GM19099 (cell line): Measurements from ENCODE around the gene AMBP.

ENCODE experiments used
- POLR2A ChIP-seq: IDR thresholded peaks from 3 replicates; pipeline ENCODE4 v1.6.1; 2011; ENCODE audit warnings: low read depth; ENCODE audit not compliant: insufficient read length; ENCODE audit errors: extremely low read depth

AMBP gene

DNA sequence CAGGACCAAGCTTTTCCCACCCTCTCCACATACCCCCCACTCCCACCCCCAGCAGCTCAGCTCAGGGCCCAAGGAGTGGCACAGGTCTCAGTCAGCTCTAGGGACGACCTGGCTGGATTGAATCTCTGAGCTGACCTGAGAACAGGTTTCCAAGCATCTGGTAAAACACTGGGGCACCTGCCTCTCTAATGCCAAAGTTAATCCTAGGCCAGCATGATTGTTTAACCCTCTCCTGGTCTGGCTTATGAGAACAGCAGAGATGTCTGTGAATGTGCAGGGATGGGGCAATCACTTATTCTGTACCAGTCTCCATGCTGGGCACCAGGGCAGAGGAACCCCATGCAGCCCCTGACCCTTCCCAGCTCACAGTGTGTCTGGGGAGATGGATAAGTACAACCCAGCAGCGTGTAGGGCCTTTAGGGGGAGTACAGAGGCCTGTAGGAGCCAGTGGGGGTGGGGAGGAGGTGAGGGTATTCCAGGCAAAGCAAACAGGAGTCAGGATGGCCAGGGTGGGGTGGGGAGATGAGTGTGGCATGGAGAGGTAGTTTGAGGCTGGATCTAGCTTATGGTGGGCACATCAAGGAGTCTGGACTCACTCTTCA, 21.7 kb upstream of the AMBP start:
- no peak for TF ChIP-seq POLR2A

DNA sequence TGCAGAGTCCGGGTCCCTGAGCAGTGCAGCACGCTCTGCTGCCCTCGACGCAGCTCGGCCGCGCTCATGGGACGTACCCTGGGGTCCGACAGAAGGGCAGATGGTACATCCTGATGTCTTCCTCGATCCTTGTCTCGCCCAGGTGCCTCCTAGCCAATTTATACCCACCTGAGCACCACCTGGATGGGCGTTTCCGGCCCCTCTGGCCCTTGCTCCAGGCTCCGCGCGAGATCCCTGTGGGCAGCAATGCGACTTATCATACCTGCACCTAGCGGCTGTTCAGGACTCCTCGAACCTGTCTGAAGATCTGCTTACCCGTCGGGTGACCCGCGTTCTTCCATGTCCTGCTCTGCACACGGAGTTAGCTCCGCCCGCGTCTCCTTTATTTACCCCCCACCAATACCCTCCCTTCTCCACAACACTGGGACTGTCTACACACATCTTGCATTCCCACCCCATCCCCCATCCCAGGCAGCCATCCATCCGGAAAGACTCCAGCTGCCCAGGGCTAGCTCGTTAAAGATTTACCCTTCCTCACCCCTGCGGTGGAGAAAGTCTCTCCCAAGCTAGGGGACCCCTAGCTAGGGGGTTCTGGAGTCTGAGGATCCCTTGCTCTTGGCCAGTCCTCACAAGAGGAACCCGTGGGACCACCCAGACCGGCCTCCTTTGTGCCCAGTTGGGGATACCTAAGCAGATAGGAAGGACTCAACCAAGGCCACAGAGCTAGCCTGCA, 21.0 kb upstream of the AMBP start, which contains the start of gene KIF12:
TSS of gene KIF12 (minus strand) at position 357 of the 733 bp plus-strand sequence. CDS start at position 341, 16 bp downstream.
- no peak for TF ChIP-seq POLR2A

DNA sequence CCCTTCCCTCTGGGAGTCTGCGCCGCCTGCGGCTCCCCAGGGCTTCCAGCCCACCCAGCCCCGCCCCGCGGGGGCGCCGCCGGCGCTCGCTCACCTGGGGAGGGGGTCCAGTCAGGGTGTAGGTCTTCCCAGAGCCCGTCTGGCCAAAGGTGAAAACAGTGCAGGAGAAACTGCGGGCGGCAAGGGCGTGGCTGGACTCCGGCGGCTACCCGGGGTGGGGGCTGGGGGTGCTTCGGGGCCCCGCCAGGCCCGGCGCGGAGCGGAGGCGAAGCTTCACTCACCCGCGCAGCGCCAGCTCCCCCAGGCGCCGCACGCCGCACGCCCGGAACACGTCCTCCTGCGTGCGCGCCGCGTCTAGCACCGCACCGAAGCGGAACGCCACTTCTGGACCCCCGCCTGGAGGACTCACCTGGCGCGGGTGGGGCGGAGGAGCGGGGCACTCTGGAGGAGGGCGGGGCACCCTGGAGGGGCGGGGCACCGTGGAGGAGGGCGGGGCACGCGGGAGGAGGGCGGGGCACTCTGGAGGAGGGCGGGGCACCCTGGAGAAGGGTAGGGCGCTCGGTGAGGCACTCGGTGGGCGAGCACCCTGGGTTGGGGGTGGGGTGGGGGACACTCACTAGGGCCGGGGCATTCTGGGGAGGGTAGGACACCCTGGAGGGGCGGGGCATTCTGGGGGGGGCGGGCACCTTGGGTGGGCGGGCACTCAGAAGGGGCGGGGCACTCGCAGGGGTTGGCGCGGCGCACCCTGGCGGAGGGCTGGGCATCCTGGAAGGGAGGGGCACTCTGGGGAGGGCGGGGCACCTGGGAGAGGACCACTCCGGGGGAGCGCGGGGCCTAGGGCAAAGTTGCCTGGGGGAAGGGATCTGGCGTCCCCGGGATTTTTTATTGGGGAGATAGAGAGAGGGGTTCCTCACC, 20.2 kb upstream of the AMBP start:
- TF ChIP-seq POLR2A = no peak

DNA sequence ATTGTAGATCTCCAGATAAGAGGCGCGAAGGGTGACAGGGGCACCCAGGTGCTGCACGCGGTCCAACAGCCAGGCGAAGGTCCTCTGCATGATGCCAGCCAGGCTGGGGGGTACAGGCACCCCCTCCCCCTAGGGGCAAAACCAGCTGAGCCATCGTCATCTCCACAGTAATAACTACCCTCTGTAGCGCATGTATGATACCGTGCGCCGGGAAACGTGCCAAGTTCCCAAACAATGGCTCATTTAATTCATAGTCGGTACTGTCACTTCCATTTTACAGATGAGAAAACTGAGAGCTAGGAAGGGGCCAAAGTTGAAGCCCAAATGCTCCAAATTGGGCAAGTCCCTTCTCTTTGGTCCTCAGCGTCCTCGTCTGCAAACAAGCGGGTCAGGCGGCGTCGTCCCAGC, 19.5 kb upstream of the AMBP start:
- no peak for TF ChIP-seq POLR2A

DNA sequence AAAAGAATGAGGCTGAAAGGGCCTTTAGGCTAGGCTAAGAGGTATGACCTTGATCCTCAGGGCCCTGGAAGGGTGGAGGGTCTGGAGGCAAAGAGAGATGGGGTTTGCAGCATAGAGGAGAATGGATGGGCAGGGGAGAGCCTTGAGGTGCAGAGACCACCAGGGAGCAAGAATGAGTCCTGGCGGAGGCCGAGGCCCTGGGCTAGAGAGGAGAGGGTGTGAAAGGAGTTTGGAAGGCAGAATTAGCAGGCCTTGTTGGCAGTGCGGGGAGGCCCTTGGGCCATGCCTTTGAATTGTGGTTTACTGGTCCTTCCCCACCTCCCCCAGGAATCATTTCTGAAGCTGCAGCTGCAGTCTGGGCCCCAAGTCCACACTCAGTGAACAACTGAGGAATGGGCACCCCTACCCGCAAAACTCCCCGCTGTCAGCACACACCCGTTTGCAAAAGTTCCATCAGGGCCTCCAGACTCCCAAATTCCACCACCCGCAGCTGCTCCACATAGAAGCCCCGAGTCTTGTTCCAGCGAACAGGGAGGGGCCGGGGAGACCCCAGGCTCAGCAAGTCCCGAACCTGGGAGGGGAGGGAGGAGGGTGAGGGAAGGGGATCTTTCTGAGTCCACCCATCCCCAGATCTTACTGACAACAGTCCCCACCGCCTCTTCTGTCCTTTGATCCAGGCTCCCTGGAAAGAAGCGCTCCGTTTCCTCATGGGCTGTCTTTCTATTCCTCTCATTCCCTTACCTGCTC, 18.9 kb upstream of the AMBP start:
- no peak for TF ChIP-seq POLR2A

DNA sequence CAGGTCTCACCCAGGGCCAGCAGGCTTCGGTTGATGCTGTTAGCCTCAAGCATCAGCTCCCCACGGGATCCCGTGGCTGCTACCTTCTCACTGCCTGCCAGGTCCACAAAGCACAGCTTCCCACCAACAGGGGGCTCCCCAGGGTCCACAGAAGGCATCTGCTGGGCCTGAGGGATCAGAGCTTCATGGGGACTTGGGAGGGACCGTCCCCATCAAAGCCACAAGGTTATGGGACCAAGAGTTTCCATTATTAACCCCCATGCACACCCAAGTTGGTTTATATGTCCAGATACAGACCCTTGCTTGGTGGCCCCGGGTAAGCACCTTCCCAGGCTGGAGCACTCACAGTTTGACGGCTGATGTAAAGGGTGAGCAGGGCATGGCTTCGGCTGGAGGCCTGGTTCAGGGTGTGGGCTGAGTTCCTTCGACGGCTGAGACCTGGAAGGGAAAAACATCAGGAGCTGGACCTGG, 18.0 kb upstream of the AMBP start:
- TF ChIP-seq POLR2A = no peak

DNA sequence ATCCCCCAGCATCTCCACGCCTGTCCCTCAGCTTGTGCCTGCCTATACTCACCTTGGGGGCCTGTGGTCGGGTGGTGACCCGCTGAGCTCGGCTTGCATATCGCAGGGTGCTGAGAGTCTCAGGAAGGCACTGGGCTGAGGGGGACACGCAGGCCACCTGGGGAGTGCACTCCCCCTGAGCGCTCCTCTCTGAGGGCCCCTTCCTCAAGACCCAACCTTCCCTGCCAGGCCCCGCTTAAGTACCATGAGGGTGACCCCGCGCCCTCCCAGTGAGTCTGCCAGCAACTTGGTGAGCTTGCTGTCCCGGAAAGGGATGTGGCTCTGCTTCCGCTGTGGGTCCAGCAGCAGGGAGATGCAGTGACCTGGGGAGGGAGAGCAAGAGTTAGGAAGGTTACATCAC, 16.9 kb upstream of the AMBP start:
- no peak for TF ChIP-seq POLR2A

DNA sequence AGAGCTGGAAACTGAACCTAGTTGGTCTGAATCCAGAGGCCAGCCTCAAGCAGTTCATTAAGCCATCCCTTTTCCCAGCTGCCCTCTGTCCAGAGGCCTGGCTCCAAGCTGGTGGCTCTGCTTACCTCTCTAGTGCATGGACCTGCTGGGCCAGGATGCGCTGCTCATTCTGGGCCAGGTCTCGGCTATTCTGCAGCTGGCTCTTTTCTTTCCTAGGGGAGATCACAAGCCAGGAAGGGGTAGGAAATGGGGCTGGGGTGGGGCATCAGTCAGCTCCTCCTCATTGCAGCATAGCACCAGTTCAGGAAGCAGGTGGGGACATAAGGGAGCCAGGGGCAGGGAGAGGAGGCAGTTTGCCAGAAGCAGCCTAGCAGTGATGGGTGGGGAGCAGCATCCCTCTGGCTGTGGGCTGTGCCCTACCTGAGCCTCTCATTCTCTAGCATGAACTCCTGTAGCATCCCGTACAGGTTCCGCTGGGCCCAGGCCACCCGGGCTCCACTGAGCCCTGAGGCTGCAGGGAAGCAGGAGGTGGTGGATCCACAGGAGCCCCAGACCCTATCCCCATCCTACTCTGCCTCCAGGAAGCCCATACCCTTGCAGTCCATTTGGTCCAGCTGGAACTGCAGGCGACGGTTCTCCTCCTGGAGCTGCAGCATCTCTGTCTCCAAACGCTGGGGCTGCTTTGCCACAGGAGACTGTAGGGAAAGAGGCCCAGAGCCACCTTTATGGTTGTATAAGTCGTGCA, 15.8 kb upstream of the AMBP start:
- no peak for TF ChIP-seq POLR2A

DNA sequence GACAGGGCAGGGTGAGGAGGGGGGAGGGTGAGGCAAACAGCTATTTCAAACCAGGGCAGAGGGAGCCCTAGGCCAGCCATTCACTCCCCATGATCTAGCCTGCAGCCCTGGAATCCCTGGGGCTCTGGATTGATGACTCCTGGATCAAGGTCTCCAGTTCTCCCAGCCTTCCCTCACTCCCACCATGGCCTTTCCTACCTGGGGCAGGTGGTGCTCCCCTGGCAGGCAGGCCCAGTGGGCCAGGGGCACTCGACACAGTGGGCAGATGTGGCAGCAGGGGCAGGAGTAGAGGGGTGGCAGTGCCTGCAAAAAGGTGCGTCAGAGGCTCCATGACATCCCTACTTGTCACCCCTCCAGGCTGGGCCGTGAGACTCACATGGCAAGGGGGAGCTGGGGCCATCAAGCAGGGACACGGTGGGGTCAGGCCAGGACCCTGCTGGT, 15.0 kb upstream of the AMBP start:
- no peak for TF ChIP-seq POLR2A

DNA sequence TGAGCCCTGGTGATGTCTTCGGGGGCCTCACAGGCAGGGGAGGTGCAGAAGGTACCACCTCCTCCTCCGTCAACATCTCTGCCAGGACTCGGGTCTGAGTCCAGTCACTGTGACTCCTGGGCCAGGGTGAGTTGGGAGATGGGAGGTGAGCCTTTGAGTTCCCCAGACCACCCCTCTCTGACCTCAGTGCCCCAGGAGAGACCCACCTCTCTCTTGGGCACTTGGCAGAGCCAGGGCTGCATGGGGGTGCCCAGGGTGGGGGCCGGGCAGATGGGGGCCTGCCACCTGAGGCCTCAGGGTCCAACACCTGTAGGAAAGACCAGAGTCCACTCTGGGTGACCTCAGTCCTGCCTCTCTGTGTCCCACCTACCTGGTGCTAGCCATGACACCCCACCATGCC, 14.2 kb upstream of the AMBP start:
- no peak for TF ChIP-seq POLR2A

DNA sequence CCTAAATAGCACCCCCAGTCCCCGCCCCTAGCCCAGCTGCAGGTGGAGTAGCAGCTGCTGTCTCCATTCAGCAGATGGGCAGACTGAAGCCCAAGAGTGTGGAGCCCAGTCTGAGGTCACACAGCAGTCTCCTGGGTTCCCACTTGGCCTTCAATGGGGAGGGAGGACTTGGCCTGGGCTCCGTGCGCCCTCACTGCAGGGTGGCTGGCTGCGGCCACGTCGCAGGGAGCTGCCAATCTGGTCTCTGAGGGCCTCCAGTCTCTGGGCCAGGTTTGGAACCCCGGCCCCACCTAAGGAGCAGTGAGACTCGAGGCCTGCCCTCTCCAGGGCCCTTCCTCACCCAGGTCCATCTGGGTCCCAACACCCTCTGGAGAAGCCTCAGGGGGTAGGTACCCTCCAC, 13.6 kb upstream of the AMBP start:
- TF ChIP-seq POLR2A = no peak

DNA sequence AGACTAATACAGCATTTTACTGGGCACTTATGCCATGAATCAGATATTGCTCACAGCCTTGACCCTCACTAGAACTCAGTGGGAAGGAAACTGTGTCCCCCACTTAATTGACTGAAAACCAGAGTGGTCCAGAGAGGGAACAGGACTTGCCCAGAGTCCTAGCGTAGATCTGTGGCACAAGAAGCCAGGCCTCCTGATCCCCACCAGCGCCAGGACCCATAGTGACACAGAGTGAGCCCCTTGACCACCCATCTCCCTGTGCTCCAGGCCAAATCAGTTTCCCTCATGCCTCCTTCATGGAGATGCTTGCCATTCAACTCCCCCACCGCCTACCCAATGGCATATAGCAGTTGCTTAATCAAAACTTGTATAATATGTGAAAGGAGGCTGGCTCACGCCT, 12.7 kb upstream of the AMBP start:
- TF ChIP-seq POLR2A = no peak

DNA sequence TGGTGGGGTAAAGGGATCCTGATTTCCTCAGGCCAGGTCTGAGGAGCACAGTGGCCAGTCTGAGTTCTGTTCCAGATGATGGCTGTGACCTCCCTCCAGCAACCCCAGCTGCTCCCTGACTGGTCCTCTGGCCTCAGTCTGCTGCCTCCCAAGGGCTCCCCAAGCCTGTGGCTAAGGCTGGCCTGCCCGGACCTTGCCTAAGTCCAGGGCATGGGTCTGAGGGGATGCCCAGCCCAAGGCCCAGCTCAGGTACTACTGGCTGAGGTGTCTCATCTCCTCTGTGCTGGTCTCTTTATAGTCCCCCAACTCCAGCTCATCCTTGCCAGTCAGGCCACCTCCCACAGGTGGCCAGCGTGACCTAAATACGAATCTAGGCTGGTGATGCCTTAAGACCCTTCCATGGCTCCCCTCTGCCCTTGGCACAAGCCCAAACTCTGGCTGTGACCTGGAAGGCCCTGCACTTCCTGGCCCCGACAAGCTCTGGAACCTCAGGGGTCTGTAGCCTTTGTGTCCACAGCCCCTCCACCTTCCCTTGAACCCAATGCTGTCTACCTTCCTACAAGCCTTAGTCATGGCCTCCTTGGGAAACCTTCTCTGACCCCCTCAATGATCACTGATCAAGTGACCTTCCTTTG, 11.2 kb upstream of the AMBP start:
- no peak for TF ChIP-seq POLR2A
